ENCODE measurements around the gene MAMDC4.
A peak's percentile ranks its signal among the peaks of the same experiment; 100 is the strongest.
"Not testable (repeated sequence)": the region's sequence is repeated elsewhere in the genome, so short reads cannot be mapped to it uniquely, and the experiment has no call there.

The MAMDC4 gene

GRCh38 chr9:136862849-136863622 is 10.9 kb downstream of the MAMDC4 start:
- no peak for DNase-seq (ENCODE audit: low read depth)

GRCh38 chr9:136863623-136864273 is 11.6 kb downstream of the MAMDC4 start:
- no peak for DNase-seq (ENCODE audit: low read depth)

GRCh38 chr9:136865041-136865767 is 13.1 kb downstream of the MAMDC4 start:
- no peak for DNase-seq (ENCODE audit: low read depth)

GRCh38 chr9:136865768-136866103 is 13.6 kb downstream of the MAMDC4 start:
- no peak for DNase-seq (ENCODE audit: low read depth)

GRCh38 chr9:136866898-136867421 is 14.8 kb downstream of the MAMDC4 start:
- DNase-seq (ENCODE audit: low read depth): not testable (repeated sequence)

- DNase-seq (ENCODE audit: low read depth): no peak
Measured at GRCh38 chr9:136867480-136867879, 15.3 kb downstream of the MAMDC4 start.

GRCh38 chr9:136867917-136868316 is 15.8 kb downstream of the MAMDC4 start:
- no peak for DNase-seq (ENCODE audit: low read depth)

- DNase-seq (ENCODE audit: low read depth): no peak
Measured at GRCh38 chr9:136868644-136869043, 16.5 kb downstream of the MAMDC4 start.

GRCh38 chr9:136869611-136870010 is 17.5 kb downstream of the MAMDC4 start:
- DNase-seq (ENCODE audit: low read depth): not testable (repeated sequence)

- no peak for DNase-seq (ENCODE audit: low read depth)
Measured at GRCh38 chr9:136875155-136875554, 23.0 kb downstream of the MAMDC4 start.

- no peak for DNase-seq (ENCODE audit: low read depth)
Measured at GRCh38 chr9:136876476-136876875, 24.3 kb downstream of the MAMDC4 start.

GRCh38 chr9:136880651-136881050 is 28.5 kb downstream of the MAMDC4 start:
- DNase-seq (ENCODE audit: low read depth): no peak

- no peak for DNase-seq (ENCODE audit: low read depth)
Measured at GRCh38 chr9:136881691-136882108, 29.6 kb downstream of the MAMDC4 start.

GRCh38 chr9:136882109-136882946 is 30.2 kb downstream of the MAMDC4 start:
- peak; percentile 87 for DNase-seq (ENCODE audit: low read depth)

- not testable (repeated sequence) for DNase-seq (ENCODE audit: low read depth)
Measured at GRCh38 chr9:136882947-136883283, 30.8 kb downstream of the MAMDC4 start.

- DNase-seq (ENCODE audit: low read depth): not testable (repeated sequence)
Measured at GRCh38 chr9:136883670-136884069, 31.5 kb downstream of the MAMDC4 start.

- peak; percentile 97 for DNase-seq (ENCODE audit: low read depth)
Measured at GRCh38 chr9:136885950-136886578, 33.9 kb downstream of the MAMDC4 start, which contains the start of gene TRAF2. TSS of gene TRAF2 (plus strand) at chr9:136886516. CDS start at chr9:136898741, 12,225 bp downstream.

GRCh38 chr9:136886610-136887597 is 34.8 kb downstream of the MAMDC4 start:
- DNase-seq (ENCODE audit: low read depth): no peak

- DNase-seq (ENCODE audit: low read depth): no peak
Measured at GRCh38 chr9:136888454-136888853, 36.3 kb downstream of the MAMDC4 start.

- no peak for DNase-seq (ENCODE audit: low read depth)
Measured at GRCh38 chr9:136889858-136890257, 37.7 kb downstream of the MAMDC4 start.

Measured in stimulated activated CD8-positive, alpha-beta memory T cell treated with anti-CD3 and anti-CD28 coated beads, Interleukin-12 subunit alpha, Interleukin-12 subunit beta, amount 100 ng/mL, for 4 hours (primary cell).